Vagina (tissue), 2 donors: ENCODE measurements around the gene USP47.
"Not testable (repeated sequence)": the region's sequence is repeated elsewhere in the genome, so short reads cannot be mapped to it uniquely, and the experiment has no call there.

Source experiments
- POLR2A ChIP-seq, 2 donors: fragments of 450-650 bp; IDR thresholded peaks; one replicate each; pipeline ENCODE4 v1.6.1; 2017; ENCODE audit warnings: antibody characterized with exemption in 2 of 2, mild to moderate bottlenecking in 2 of 2, moderate library complexity in 2 of 2
- POLR2AphosphoS5 ChIP-seq, 2 donors: sonication (generic); formaldehyde crosslinking; IDR thresholded peaks; one replicate each; pipeline ENCODE4 v1.9.0; 2017; ENCODE audit warnings: antibody characterized with exemption in 2 of 2, mild to moderate bottlenecking in 2 of 2, low read depth in 1 of 2; ENCODE audit not compliant: insufficient read depth in 1 of 2
- TF ChIP-seq, protein P1 (sequence below), 3 experiments: fragments of 450-650 bp in 2 of 3; fragments of 200-600 bp in 1 of 3; sonication (generic) in 1 of 3; IDR thresholded peaks; one replicate each; pipeline ENCODE4 v1.5.1; 2017 to 2019; ENCODE audit warnings: antibody characterized with exemption in 3 of 3, mild to moderate bottlenecking in 2 of 3, moderate library complexity in 2 of 3

GRCh38 chr11:11831406-11831805, 10.4 kb upstream of the USP47 start:
- TF ChIP-seq, protein P1, sequence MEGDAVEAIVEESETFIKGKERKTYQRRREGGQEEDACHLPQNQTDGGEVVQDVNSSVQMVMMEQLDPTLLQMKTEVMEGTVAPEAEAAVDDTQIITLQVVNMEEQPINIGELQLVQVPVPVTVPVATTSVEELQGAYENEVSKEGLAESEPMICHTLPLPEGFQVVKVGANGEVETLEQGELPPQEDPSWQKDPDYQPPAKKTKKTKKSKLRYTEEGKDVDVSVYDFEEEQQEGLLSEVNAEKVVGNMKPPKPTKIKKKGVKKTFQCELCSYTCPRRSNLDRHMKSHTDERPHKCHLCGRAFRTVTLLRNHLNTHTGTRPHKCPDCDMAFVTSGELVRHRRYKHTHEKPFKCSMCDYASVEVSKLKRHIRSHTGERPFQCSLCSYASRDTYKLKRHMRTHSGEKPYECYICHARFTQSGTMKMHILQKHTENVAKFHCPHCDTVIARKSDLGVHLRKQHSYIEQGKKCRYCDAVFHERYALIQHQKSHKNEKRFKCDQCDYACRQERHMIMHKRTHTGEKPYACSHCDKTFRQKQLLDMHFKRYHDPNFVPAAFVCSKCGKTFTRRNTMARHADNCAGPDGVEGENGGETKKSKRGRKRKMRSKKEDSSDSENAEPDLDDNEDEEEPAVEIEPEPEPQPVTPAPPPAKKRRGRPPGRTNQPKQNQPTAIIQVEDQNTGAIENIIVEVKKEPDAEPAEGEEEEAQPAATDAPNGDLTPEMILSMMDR (IDR thresholded peaks at IDR 0.05) = not testable (repeated sequence)
- not testable (repeated sequence) for TF ChIP-seq POLR2AphosphoS5 (IDR thresholded peaks at IDR 0.05; ENCODE audit: insufficient read depth in 1 of 2, low read depth in 1 of 2); POLR2A (IDR thresholded peaks at IDR 0.05)
